Left ventricle myocardium superior (tissue), 1 donor: Measurements from ENCODE around the gene EVL. TPM values are rescaled to one million over a fixed set of nuclear protein-coding genes. Genes with fewer than 3 reads are reported as not detected.
A peak's percentile ranks its signal among the peaks of the same experiment; 100 is the strongest.

ENCODE experiments used
- ATAC-seq: fragments of 200-7000 bp; cut with Tn5 transposase; one replicate; pipeline ENCODE4 v1.9.1; 2020; ENCODE audit warnings: mild to moderate bottlenecking, moderate library complexity
- DNase-seq: peaks from one replicate; pipeline ENCODE4 v3.0.0-alpha.2; 2020
- intact Hi-C: fragments of 100-400 bp; cut with micrococcal nuclease; formaldehyde crosslinking; loops from one replicate; pipeline ENCODE4 v1.11.0; 2022
- total RNA-seq: library from RNA; stranded (reverse); fragmentation: NEBNext Ultra II Directional; extraction: Animal tissue kit (Norgen Biotek cat#: 25700); gene quantifications from one replicate; pipeline ENCODE4 v1.2.1, GENCODE V29; 2021
- donor health status: DM: no; HTN: yes; CAD: no; lungs with severe emphysema.

The EVL gene
- total RNA-seq, 1 donor from 2014 or later = 54.4 TPM

DNA sequence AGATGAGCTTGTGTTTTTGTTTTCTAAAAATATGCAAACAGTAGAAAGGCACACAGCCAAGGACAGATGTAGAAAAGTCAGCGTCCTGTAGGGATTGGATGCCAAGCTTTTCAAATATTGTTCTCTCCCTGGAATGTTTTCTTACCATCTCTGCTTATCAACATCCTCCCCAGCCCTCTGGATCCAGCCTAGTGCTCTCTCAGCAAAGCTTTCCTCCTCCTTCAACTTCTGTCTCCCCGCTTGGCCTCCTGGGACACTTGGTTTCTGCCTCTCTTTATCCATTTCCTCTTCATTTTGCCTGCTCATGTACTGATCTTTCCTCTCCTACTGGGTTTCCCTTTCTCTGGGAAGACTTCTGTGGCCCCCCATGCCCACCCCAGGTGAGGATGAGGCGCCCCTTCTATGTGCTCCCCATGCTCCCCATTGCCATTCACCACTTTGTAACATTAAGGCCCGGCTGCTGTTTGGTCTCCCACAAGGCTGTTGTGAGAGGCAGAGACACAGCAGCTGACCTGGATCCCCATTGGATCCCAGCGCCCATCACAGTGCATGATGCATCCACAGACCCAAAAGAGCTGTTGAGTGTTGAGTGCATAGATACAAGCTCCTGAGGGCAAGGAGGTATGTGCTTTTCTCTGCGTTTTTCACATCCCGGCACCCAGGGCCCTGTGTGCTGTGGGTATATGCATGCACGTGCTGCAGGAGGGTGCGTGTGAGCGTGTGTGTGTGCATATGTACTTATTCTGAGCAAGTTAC lies 38.2 kb downstream of the EVL start:
- intact Hi-C loops = no loop called here
- ATAC-seq = peak; percentile 69
- no peak for DNase-seq

DNA sequence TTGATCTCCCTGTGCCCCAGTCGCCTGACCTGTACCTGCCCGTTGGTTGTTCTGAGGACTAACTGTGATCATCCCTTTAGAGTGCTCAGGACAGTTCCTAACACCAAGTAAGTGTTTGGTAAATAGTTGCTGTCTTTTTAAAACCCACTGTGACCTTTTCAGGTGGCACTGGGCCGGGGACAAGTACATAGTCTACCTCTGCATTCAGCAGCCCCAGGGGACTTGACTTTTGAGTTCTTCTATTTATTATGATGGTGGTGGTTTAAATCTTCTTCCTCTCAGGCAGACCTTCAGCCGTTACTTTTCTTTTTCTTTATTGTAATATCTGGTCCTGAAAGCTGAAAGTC lies 38.8 kb downstream of the EVL start:
- DNase-seq (no peak), ATAC-seq (no peak)
- intact Hi-C loops = no loop called here

DNA sequence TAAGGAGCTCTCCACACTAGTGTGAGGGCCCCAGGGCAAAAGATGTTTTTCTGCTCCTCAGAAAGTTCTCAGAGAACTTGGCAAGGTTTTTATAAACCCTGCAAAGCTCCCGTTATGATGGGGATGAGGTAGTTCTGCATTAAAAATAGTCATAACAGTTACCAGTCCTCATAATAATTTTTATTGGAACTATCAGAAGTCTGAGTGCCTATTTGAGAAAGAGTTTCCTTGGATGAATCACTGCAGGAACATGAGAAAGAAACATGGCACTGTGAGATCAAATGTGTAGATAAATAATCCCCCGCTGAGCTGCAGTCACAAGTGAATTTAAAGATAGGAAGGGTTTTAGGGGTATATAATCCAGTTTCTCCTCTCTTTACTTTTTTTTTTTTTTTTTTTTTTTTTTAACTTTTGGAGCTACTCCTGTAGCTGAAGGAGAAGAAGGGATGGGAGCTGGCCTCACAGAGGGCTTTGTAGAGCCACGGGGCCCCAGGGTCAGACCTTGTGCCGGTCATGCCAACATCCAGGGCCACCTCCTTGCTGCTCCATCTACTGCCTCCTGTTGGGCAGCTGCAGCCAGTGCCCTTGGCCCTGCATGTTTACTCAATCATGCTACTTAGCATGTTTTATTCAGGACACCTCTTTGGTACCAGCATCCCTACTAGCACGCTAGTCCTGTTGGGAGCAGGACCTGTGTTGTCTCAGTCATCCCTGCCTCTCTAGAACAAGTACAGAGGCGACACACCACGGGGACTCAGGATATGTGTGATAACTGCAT lies 39.5 kb downstream of the EVL start:
- ATAC-seq (no peak), DNase-seq (no peak)
- intact Hi-C loops = loop anchor here (5.0 kb wide), 1 partner anchor 122 kb away; no protein-coding TSS in a partner anchor

- intact Hi-C loops = loop anchor here (5.0 kb wide), 1 partner anchor 123 kb away; no protein-coding TSS in a partner anchor
- DNase-seq (no peak), ATAC-seq (no peak)
Observed at GRCh38 chr14:100105357-100106169, 40.3 kb downstream of the EVL start.

DNA sequence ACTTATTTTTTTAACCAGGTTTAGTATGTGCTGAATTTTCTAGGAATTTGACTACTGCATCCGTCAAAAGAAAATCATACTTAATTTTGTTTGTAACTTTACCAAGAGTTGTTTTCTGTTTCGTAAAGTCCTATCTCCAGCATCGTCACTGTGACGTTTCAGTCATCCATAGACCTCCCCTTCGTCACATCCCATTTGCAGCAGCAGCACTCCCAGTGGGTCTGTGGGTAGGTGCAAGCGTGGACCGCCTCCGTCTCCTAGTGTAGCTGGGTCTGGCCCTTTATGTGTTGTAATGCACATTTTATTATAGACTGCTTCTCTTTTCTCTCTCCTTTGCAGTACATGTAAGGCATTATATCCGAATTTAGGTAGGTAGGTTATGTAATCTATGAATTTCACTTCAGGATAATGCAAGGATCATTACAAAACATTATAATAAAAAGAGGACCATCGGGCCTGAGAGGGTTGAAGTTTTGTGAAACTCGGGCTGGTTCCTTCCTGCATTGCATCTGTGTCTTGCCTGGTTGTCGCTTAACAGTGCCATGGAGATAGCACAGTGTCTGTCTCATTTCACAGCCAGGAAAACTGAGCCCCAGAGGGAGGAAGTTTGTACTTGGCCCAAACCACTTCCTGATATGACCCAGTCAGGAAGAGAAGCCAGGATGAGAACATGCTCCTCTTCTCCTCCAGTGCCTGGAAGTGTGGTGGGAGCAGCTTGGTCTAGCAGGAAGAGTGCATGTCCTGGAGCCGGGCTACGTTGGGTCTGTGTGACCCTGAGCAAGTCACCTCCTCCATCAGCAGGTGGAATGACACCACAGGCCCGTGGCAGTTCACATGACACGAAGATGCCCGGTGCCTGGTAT lies 41.3 kb downstream of the EVL start:
- intact Hi-C loops = loop anchor here (5.0 kb wide), 1 partner anchor 124 kb away; no protein-coding TSS in a partner anchor
- no peak for DNase-seq
- ATAC-seq = peak; percentile 57

DNA sequence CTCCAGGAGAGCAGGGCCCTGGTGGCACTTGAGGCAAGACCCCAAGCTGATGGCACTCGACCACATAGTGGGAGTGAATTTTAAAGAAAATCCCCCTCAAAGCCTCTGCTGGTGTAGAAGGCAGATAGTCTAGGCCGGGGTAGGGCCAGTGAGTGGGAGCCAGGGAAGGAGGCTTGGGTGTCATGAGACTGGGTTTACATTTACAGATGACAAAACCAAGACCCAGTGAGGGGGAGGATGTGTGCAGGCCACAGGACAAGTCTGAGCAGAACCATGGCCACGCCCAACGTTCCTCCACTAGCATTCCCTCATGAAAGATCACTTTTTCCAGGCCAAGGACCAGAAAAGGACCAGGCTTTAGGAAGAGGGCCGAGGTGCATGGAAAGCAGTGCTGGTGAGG lies 42.0 kb downstream of the EVL start:
- DNase-seq (no peak), ATAC-seq (no peak)
- intact Hi-C loops = loop anchor here (5.0 kb wide), 1 partner anchor 125 kb away; no protein-coding TSS in a partner anchor

- ATAC-seq (peak; percentile 87), DNase-seq (peak; percentile 91)
- intact Hi-C loops = loop anchor here (5.0 kb wide), 1 partner anchor 126 kb away; no protein-coding TSS in a partner anchor
Observed at GRCh38 chr14:100108042-100108825, 43.0 kb downstream of the EVL start.

DNA sequence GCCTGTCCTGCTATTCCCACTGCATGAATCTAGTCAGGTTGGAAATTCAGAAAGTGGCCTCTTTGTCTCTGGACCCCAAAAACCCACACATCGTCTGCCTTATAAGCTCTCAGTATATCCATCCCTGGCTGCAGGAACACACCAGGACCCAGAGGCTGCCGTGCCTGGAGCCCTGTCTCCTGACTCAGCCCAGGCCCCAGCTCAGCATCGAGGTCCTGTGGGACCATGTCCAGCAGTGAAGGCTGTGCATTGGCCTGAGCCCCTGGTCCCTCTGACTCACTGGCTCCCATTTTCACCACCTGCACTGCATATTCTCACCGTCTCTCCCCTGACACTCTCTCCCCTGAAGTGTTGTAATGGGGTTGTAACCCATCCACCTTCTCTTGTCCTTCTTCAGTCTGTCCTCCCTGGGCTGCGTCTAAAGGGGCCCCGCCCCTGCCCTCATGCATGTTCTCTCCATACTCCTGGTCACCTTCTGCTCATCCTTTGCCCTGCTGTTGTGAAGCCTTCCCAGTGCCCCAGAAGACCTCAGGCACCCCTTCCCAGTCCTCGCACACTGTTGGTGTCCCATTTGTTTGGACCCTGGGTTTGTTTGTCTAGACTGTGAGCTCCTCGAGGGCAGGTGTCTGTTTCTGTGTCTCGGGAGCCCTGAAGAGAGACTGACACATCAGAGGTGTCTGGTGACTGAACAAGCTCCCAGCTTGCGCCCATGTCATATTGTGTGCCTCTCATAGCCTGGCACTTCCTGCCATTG lies 43.8 kb downstream of the EVL start:
- no peak for DNase-seq
- intact Hi-C loops = loop anchor here (5.0 kb wide), 1 partner anchor 127 kb away; no protein-coding TSS in a partner anchor
- peak; percentile 35 for ATAC-seq

- ATAC-seq (no peak), DNase-seq (no peak)
- intact Hi-C loops = loop anchor here (5.0 kb wide), 1 partner anchor 127 kb away; no protein-coding TSS in a partner anchor
Observed at GRCh38 chr14:100109594-100109955, 44.4 kb downstream of the EVL start.

DNA sequence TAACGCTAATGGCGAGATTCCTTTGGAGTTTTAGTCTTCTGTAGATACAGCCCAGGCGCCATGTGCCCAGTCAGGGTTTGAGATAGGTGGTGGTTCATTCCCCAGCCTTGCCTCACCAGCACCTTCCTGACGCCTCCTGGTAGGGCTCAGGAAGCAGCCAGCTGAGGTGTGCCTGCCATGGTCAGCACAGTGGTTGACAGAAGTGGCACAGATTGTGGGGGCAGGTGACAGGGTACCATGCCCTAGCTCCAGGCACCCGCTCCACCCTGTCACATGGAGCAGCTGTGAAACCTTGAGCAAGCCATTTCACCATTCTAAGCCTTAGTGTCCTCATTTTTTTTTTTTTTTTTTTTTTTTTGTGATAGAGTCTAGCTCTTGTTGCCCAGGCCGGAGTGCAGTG lies 45.6 kb downstream of the EVL start:
- intact Hi-C loops = no loop called here
- no peak for ATAC-seq
- no peak for DNase-seq

- DNase-seq = no peak
- intact Hi-C loops = no loop called here
- ATAC-seq = no peak
Observed at GRCh38 chr14:100111931-100112704, 46.9 kb downstream of the EVL start.

DNA sequence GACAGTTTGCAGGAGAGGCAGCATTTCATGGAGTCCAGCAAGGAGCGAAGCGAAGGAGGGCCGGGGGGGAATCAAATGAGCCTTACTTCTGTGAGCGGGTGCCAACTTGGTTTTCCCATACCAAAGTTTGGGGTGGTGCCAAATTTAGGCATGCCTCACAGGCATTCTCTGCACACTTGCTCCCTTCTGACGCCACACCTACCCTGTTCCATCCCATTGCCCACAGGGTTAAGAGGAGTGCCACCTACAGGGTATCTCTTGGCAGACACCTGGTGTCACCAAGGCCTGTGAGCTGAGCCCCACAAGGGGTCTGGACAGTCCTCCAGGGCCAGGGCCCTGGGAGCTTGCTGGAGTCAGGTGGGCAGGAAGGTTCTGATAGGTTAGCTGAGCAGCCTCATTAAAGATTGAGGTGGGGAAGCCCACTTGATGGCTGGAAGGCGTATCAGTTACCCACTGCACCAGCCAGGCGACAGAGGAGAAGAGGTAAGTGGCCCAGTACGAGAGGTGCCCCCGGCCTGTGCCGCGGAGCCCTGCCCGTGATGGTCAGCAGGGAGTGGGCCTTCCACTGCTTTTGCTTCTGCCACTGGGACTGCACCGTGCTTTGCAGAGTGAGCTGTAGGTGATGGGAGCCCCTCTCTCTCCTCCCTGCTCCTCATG lies 49.0 kb downstream of the EVL start:
- intact Hi-C loops = no loop called here
- no peak for ATAC-seq
- no peak for DNase-seq

- no peak for DNase-seq
Observed at GRCh38 chr14:100115236-100115635, 50.0 kb downstream of the EVL start.

DNA sequence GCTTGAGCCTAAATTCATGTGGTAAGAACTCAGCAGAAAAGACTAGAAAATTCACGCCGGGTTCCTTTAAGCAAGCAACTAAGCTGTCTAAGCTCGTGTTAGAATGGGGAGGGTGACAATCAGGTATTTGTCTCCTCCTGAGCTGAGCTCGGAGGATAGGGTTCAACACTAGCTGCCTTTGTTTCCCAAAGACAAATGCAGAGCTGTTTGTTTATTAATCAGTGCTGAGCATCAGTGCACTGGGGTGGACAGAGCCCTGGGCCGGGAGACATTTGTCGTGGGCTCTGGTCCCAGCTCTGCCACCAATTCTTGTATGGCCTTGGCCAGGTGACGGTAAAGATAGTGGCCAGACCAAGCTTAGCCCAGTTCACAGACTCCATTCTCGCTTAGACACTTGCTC lies 50.5 kb downstream of the EVL start:
- intact Hi-C loops = no loop called here
- ATAC-seq = no peak
- DNase-seq = no peak

More at GRCh38 chr14:100115236-100115635, 50.0 kb downstream of the EVL start:
- intact Hi-C loops = no loop called here
- ATAC-seq = no peak

DNA sequence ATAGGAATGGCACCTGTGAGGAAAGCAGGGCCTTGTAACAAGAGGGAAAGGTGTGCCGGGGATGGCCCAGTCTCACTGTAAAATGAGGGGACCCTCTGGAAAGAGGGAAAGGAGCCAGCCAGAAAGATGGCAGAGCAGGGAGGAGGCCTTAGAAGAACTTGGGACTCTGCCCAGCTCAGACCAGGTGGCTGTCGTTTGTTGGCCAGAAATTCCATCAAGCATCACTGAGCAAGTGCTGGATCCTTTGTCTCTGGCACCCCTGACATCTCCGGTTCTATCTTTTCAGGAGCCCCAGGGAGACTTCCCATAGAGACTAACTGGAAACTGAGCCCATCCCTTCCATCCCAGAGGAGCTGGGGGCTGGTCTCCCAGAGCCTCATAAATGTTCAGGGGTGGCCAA lies 50.9 kb downstream of the EVL start:
- no peak for DNase-seq
- intact Hi-C loops = no loop called here
- no peak for ATAC-seq

- no peak for DNase-seq
- ATAC-seq = no peak
- intact Hi-C loops = no loop called here
Observed at GRCh38 chr14:100117026-100117425, 51.8 kb downstream of the EVL start.
